ENCODE data around the gene EMX2. TPM values are rescaled to one million over a fixed set of nuclear protein-coding genes. Genes with fewer than 3 reads are reported as not detected.

Gene EMX2
- total RNA-seq, 3 donors from 2014 or later (not counting 1 experiment from before 2014, with no cell fraction given) = not detected

- Histone ChIP-seq H3K4me1 (ENCODE audit: control insufficient read depth, insufficient read depth, low read length) (no peaks in the 10 kb centered on the region), H3K27me3 (ENCODE audit: control insufficient read depth, insufficient read depth, low read length) (peaks cover 46% of the 10 kb centered on the region), H3K36me3 (ENCODE audit: control insufficient read depth, insufficient read depth, low read length) (no peaks in the 10 kb centered on the region), H3K4me3 (ENCODE audit: low read length) (no peak overlapping the region), H3K9me3 (ENCODE audit: control insufficient read depth, insufficient read depth, low read length) (no peaks in the 10 kb centered on the region), H3K27ac (ENCODE audit: low read length) (no peak overlapping the region)
- no peaks in the 10 kb centered on the region for H3K4me1 Mint-ChIP-seq
- WGBS (ENCODE audit: insufficient coverage) = 18% methylated on average over 14 of the region's 14 CpGs
- no peaks in the 10 kb centered on the region for H3K9me3 Mint-ChIP-seq
- intact Hi-C loops (cut with micrococcal nuclease) = no loop called here
- TF ChIP-seq, protein P1, sequence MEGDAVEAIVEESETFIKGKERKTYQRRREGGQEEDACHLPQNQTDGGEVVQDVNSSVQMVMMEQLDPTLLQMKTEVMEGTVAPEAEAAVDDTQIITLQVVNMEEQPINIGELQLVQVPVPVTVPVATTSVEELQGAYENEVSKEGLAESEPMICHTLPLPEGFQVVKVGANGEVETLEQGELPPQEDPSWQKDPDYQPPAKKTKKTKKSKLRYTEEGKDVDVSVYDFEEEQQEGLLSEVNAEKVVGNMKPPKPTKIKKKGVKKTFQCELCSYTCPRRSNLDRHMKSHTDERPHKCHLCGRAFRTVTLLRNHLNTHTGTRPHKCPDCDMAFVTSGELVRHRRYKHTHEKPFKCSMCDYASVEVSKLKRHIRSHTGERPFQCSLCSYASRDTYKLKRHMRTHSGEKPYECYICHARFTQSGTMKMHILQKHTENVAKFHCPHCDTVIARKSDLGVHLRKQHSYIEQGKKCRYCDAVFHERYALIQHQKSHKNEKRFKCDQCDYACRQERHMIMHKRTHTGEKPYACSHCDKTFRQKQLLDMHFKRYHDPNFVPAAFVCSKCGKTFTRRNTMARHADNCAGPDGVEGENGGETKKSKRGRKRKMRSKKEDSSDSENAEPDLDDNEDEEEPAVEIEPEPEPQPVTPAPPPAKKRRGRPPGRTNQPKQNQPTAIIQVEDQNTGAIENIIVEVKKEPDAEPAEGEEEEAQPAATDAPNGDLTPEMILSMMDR (IDR thresholded peaks at IDR 0.05) = no peak
- DNase-seq (no peak), ATAC-seq (no peak)
- no peak overlapping the region for H3K4me3 Mint-ChIP-seq
- H3K36me3 Mint-ChIP-seq = no peaks in the 10 kb centered on the region
- peaks cover 57 to 74% of the 10 kb centered on the region in 2 donors for H3K27me3 Mint-ChIP-seq (ENCODE audit: low read depth in 2 of 2)
- no peak overlapping the region for H3K27ac Mint-ChIP-seq
These were observed 11.1 kb upstream of the EMX2 start for GRCh38 chr10:117531371-117532002.

DNA sequence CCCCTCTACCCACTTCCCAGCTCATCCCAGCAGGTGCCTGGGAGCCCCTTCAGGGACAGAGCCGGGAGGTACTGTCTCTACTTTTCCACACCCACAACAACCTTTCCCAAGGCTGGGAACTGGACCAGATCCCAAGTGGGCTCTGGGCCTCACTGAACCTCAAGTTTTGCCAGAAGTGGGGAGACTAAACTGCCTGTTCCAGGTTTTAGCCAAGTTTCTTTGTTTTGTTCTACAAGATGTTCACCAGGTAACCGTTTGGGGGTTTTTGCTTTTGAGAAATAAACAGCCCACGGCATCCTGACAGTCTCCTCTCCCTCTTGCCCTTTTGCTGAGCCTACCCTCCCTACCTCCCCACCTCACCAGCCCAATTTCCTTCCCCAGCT, 10.6 kb upstream of the EMX2 start:
- Histone ChIP-seq H3K27ac (ENCODE audit: low read length) (no peak overlapping the region), H3K4me1 (ENCODE audit: control insufficient read depth, insufficient read depth, low read length) (no peaks in the 10 kb centered on the region), H3K27me3 (ENCODE audit: control insufficient read depth, insufficient read depth, low read length) (peaks cover 49% of the 10 kb centered on the region), H3K9me3 (ENCODE audit: control insufficient read depth, insufficient read depth, low read length) (no peaks in the 10 kb centered on the region), H3K4me3 (ENCODE audit: low read length) (no peak overlapping the region), H3K36me3 (ENCODE audit: control insufficient read depth, insufficient read depth, low read length) (no peaks in the 10 kb centered on the region)
- Mint-ChIP-seq H3K4me1 (no peaks in the 10 kb centered on the region), H3K9me3 (no peaks in the 10 kb centered on the region), H3K27me3 (ENCODE audit: low read depth in 2 of 2) (peaks cover 57 to 78% of the 10 kb centered on the region in 2 donors), H3K27ac (no peak overlapping the region), H3K4me3 (no peak overlapping the region), H3K36me3 (no peaks in the 10 kb centered on the region)
- DNase-seq = no peak
- TF ChIP-seq, protein P1 (IDR thresholded peaks at IDR 0.05) = no peak
- intact Hi-C loops (cut with micrococcal nuclease) = no loop called here
- WGBS (ENCODE audit: insufficient coverage) = 6% methylated on average over 3 of the region's 3 CpGs
- ATAC-seq = no peak

DNA sequence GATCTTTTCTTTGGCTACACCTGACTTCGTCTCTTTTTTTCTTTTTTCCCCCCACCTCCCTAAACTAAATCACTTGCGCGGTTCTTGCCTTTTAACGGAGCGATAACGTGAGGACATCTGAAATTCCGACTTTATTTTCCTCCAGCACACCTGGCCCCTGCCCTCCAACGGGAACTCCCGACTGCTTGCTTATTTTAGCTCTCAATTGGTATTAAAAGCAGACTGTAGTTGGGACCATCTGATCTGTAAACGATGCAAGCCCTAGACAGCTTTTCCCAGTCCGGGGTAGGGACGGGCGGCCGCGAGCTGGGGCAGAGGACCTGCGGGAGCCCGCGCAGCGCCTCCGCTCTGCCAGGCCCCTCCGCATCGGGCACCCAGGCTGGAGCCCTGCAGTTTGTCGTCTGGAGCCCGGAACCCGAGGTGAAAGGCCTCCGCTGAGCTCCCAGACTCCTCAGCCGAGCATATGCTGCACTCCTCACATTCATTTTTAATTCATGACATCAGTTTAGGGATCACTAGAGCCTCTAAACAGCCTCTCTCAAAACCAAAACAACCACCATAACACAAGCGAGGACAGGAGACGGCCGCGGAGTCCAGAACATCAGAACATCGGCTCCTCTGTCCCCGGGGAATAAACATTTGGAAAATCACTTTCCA, 10.0 kb upstream of the EMX2 start:
- H3K4me1 Mint-ChIP-seq = no peaks in the 10 kb centered on the region
- H3K9me3 Mint-ChIP-seq = no peaks in the 10 kb centered on the region
- ATAC-seq = no peak
- intact Hi-C loops (cut with micrococcal nuclease) = no loop called here
- TF ChIP-seq, protein P1 (IDR thresholded peaks at IDR 0.05) = no peak
- no peak for DNase-seq
- Histone ChIP-seq H3K4me1 (ENCODE audit: control insufficient read depth, insufficient read depth, low read length) (no peaks in the 10 kb centered on the region), H3K36me3 (ENCODE audit: control insufficient read depth, insufficient read depth, low read length) (no peaks in the 10 kb centered on the region), H3K4me3 (ENCODE audit: low read length) (no peak overlapping the region), H3K9me3 (ENCODE audit: control insufficient read depth, insufficient read depth, low read length) (no peaks in the 10 kb centered on the region), H3K27ac (ENCODE audit: low read length) (no peak overlapping the region), H3K27me3 (ENCODE audit: control insufficient read depth, insufficient read depth, low read length) (peaks cover 49% of the 10 kb centered on the region)
- H3K27ac Mint-ChIP-seq = no peak overlapping the region
- H3K36me3 Mint-ChIP-seq = no peaks in the 10 kb centered on the region
- H3K4me3 Mint-ChIP-seq = no peak overlapping the region
- H3K27me3 Mint-ChIP-seq (ENCODE audit: low read depth in 2 of 2) = peaks cover 57 to 72% of the 10 kb centered on the region in 2 donors
- 8% methylated on average over 33 of the region's 33 CpGs for WGBS (ENCODE audit: insufficient coverage)

Measured in natural killer cell (primary cell).